ENCODE measurements around the gene FLNB. TPM values are rescaled to one million over a fixed set of nuclear protein-coding genes. Genes with fewer than 3 reads are reported as not detected.

The FLNB gene
- total RNA-seq, 1 experiment from 2014 or later: 41.2 TPM

GRCh38 chr3:58116161-58116955 is 108.1 kb downstream of the FLNB start:
- POLR2A ChIA-PET (ENCODE audit: low non-redundant PET): no interaction called here
- intact Hi-C loops (cut with micrococcal nuclease; ENCODE audit: unreplicated experiment): no loop called here

GRCh38 chr3:58116985-58117384 is 108.8 kb downstream of the FLNB start:
- Histone ChIP-seq H3K27ac (ENCODE audit: low read depth, low read length, poor library complexity, severe bottlenecking) (no peak overlapping the region), H3K4me3 (ENCODE audit: low read depth, low read length, poor library complexity, severe bottlenecking) (no peak overlapping the region), H3K9me3 (ENCODE audit: low read depth, low read length, poor library complexity, severe bottlenecking) (no peaks in the 10 kb centered on the region), H3K36me3 (ENCODE audit: insufficient read depth, low read length, poor library complexity, severe bottlenecking) (no peaks in the 10 kb centered on the region), H3K4me1 (ENCODE audit: insufficient read depth, low read length, poor library complexity, severe bottlenecking) (no peaks in the 10 kb centered on the region), H3K27me3 (replicated peaks; ENCODE audit: insufficient read depth, low read depth, low read length, poor library complexity) (no peaks in the 10 kb centered on the region)
- no peak for DNase-seq (ENCODE audit: low spot score)
- ChIA-PET CTCF (no interaction called here), POLR2A (ENCODE audit: low non-redundant PET) (no interaction called here)
- TF ChIP-seq, protein P1, sequence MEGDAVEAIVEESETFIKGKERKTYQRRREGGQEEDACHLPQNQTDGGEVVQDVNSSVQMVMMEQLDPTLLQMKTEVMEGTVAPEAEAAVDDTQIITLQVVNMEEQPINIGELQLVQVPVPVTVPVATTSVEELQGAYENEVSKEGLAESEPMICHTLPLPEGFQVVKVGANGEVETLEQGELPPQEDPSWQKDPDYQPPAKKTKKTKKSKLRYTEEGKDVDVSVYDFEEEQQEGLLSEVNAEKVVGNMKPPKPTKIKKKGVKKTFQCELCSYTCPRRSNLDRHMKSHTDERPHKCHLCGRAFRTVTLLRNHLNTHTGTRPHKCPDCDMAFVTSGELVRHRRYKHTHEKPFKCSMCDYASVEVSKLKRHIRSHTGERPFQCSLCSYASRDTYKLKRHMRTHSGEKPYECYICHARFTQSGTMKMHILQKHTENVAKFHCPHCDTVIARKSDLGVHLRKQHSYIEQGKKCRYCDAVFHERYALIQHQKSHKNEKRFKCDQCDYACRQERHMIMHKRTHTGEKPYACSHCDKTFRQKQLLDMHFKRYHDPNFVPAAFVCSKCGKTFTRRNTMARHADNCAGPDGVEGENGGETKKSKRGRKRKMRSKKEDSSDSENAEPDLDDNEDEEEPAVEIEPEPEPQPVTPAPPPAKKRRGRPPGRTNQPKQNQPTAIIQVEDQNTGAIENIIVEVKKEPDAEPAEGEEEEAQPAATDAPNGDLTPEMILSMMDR (conservative IDR thresholded peaks at IDR 0.05; ENCODE audit: low read depth, low read length): no peak
- no peak for TF ChIP-seq EZH2 (IDR thresholded peaks at IDR 0.05; ENCODE audit: borderline replicate concordance, low read depth, low read length, poor library complexity, severe bottlenecking)
- intact Hi-C loops (cut with micrococcal nuclease; ENCODE audit: unreplicated experiment): no loop called here
- no TSS peak for BruUV-seq (replicated peaks)

More at GRCh38 chr3:58116161-58116955, 108.1 kb downstream of the FLNB start:
- H3K27me3 ChIP-seq (replicated peaks; ENCODE audit: insufficient read depth, low read depth, low read length, poor library complexity): no peaks in the 10 kb centered on the region
- no peak overlapping the region for H3K4me3 ChIP-seq (ENCODE audit: low read depth, low read length, poor library complexity, severe bottlenecking)
- no peaks in the 10 kb centered on the region for H3K36me3 ChIP-seq (ENCODE audit: insufficient read depth, low read length, poor library complexity, severe bottlenecking)
- TF ChIP-seq, protein P1 (conservative IDR thresholded peaks at IDR 0.05; ENCODE audit: low read depth, low read length): no peak
- no peak for TF ChIP-seq EZH2 (IDR thresholded peaks at IDR 0.05; ENCODE audit: borderline replicate concordance, low read depth, low read length, poor library complexity, severe bottlenecking)
- BruUV-seq (replicated peaks): no TSS peak
- CTCF ChIA-PET: no interaction called here
- H3K4me1 ChIP-seq (ENCODE audit: insufficient read depth, low read length, poor library complexity, severe bottlenecking): no peaks in the 10 kb centered on the region
- no peak for DNase-seq (ENCODE audit: low spot score)
- H3K9me3 ChIP-seq (ENCODE audit: low read depth, low read length, poor library complexity, severe bottlenecking): no peaks in the 10 kb centered on the region
- H3K27ac ChIP-seq (ENCODE audit: low read depth, low read length, poor library complexity, severe bottlenecking): no peak overlapping the region

DNA sequence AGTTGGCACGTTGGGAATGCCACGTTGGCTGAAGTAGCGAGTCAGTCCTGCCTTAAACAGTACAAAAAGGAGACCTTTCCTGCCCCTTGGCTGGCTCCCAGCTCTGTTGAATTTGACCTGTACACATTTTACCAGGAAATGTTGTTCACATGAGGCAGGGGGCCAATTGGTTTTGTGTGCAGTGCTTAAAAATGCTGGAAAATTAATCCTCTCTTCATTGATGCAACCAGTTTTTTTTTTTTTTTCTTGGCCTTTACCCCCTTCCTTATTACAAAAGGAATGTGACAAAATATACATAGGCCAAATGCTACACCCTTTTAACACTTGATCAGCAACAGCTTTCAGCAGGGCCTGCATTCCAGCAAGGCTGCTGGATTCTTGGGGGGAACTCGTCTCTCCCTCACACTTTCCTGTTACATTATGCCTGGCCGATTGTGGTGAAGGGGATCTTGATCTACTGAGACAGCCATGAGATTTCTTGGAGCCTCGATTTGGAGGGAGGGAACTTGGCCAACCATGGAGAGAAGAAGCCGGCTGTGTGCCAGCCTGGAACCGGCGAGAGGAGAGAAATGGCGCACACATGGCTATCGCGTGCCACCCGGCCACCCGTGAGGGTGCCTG is 109.4 kb downstream of the FLNB start:
- intact Hi-C loops (cut with micrococcal nuclease; ENCODE audit: unreplicated experiment): no loop called here
- no peak overlapping the region for H3K4me3 ChIP-seq (ENCODE audit: low read depth, low read length, poor library complexity, severe bottlenecking)
- DNase-seq (ENCODE audit: low spot score): no peak
- H3K9me3 ChIP-seq (ENCODE audit: low read depth, low read length, poor library complexity, severe bottlenecking): no peaks in the 10 kb centered on the region
- no peaks in the 10 kb centered on the region for H3K36me3 ChIP-seq (ENCODE audit: insufficient read depth, low read length, poor library complexity, severe bottlenecking)
- H3K27ac ChIP-seq (ENCODE audit: low read depth, low read length, poor library complexity, severe bottlenecking): no peak overlapping the region
- BruUV-seq (replicated peaks): no TSS peak
- H3K4me1 ChIP-seq (ENCODE audit: insufficient read depth, low read length, poor library complexity, severe bottlenecking): no peaks in the 10 kb centered on the region
- H3K27me3 ChIP-seq (replicated peaks; ENCODE audit: insufficient read depth, low read depth, low read length, poor library complexity): no peaks in the 10 kb centered on the region
- ChIA-PET POLR2A (ENCODE audit: low non-redundant PET) (no interaction called here), CTCF (no interaction called here)
- no peak for TF ChIP-seq EZH2 (IDR thresholded peaks at IDR 0.05; ENCODE audit: borderline replicate concordance, low read depth, low read length, poor library complexity, severe bottlenecking)
- TF ChIP-seq, protein P1 (conservative IDR thresholded peaks at IDR 0.05; ENCODE audit: low read depth, low read length): no peak

Measured in A673 (cell line).